ENCODE results near the gene ZNF385B.

GRCh38 chr2:179664972-179665812 is 196.2 kb downstream of the ZNF385B start:
- TF ChIP-seq, protein P1, sequence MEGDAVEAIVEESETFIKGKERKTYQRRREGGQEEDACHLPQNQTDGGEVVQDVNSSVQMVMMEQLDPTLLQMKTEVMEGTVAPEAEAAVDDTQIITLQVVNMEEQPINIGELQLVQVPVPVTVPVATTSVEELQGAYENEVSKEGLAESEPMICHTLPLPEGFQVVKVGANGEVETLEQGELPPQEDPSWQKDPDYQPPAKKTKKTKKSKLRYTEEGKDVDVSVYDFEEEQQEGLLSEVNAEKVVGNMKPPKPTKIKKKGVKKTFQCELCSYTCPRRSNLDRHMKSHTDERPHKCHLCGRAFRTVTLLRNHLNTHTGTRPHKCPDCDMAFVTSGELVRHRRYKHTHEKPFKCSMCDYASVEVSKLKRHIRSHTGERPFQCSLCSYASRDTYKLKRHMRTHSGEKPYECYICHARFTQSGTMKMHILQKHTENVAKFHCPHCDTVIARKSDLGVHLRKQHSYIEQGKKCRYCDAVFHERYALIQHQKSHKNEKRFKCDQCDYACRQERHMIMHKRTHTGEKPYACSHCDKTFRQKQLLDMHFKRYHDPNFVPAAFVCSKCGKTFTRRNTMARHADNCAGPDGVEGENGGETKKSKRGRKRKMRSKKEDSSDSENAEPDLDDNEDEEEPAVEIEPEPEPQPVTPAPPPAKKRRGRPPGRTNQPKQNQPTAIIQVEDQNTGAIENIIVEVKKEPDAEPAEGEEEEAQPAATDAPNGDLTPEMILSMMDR (IDR thresholded peaks at IDR 0.05; ENCODE audit: insufficient read depth, low read length): no peak
- no peak for TF ChIP-seq POLR2AphosphoS5 (IDR thresholded peaks at IDR 0.05; ENCODE audit: low read depth)
